WERI-Rb-1 (cell line): ENCODE measurements around the gene LOXL3.

ENCODE experiments used
- DNase-seq: peaks from one replicate; pipeline ENCODE4 v3.0.0-alpha.2; 2020
- H3K27ac ChIP-seq: fragments of 250-450 bp; sonication (Bioruptor Pico); 2 replicates; pipeline ENCODE4 v1.5.1; 2020; ENCODE audit warnings: mild to moderate bottlenecking, moderate library complexity
- H3K27me3 ChIP-seq: fragments of 250-450 bp; sonication (Bioruptor Pico); 2 replicates; pipeline ENCODE4 v1.5.1; 2021; ENCODE audit warnings: mild to moderate bottlenecking, low read depth, moderate library complexity; ENCODE audit not compliant: insufficient read depth, severe bottlenecking
- H3K36me3 ChIP-seq: fragments of 250-450 bp; sonication (Bioruptor Pico); 2 replicates; pipeline ENCODE4 v1.5.1; 2020; ENCODE audit warnings: mild to moderate bottlenecking, moderate library complexity
- H3K4me3 ChIP-seq: 2 replicates; pipeline ENCODE4 v1.5.1; 2011; ENCODE audit warnings: low read depth, mild to moderate bottlenecking, control low read depth, low read length
- H3K9me3 ChIP-seq: fragments of 250-450 bp; sonication (Bioruptor Pico); 2 replicates; pipeline ENCODE4 v1.5.1; 2021; ENCODE audit warnings: mild to moderate bottlenecking, moderate library complexity; ENCODE audit not compliant: severe bottlenecking
- TF ChIP-seq, protein P1 (sequence below): IDR thresholded peaks from 2 replicates; pipeline ENCODE4 v1.5.1; 2011; ENCODE audit warnings: low read depth, mild to moderate bottlenecking, control low read depth, inconsistent platforms, low read length

The LOXL3 gene

DNA sequence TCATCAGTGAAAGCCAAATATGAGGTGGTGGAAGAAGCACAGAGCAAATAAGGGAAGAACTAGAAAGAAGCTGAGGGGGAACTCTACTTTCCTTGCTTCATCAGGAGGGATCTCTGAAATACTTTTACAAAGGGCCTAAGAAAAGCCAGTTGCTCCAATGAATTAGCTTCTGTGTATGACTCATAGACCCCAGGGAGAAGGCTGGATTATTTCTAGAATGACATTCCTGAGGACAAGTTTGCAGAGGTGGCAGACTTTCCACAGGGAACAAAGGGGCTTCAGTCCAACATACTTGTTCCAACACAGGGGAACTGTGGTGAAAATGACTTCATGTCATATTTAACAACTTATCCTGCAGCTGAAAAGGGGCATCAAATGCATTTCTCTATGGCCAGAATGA lies 29.8 kb upstream of the LOXL3 start:
- H3K27me3 ChIP-seq = no peaks in the 10 kb centered on the region
- TF ChIP-seq, protein P1, sequence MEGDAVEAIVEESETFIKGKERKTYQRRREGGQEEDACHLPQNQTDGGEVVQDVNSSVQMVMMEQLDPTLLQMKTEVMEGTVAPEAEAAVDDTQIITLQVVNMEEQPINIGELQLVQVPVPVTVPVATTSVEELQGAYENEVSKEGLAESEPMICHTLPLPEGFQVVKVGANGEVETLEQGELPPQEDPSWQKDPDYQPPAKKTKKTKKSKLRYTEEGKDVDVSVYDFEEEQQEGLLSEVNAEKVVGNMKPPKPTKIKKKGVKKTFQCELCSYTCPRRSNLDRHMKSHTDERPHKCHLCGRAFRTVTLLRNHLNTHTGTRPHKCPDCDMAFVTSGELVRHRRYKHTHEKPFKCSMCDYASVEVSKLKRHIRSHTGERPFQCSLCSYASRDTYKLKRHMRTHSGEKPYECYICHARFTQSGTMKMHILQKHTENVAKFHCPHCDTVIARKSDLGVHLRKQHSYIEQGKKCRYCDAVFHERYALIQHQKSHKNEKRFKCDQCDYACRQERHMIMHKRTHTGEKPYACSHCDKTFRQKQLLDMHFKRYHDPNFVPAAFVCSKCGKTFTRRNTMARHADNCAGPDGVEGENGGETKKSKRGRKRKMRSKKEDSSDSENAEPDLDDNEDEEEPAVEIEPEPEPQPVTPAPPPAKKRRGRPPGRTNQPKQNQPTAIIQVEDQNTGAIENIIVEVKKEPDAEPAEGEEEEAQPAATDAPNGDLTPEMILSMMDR = no peak
- H3K27ac ChIP-seq = no peak overlapping the region
- H3K4me3 ChIP-seq = no peak overlapping the region
- DNase-seq = no peak
- H3K36me3 ChIP-seq = no peaks in the 10 kb centered on the region
- H3K9me3 ChIP-seq = no peaks in the 10 kb centered on the region

DNA sequence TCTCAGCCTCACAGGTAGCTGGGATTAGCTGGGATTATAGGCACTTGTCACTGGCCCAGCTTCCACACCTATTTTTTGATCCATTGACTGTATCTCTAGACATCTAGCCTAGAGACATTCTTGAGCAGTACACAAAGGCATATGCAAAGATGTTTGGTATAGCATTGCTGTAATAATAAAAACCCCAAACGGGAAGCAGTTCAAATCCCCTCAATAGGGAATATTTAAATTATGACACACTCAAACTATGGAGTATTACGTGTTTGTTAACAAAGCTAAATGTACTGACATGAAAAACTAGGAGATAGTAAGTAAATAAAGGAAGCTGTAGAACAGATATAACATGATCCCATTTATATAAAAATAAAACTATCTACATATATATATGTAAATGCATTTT lies 28.4 kb upstream of the LOXL3 start:
- Histone ChIP-seq H3K27me3 (no peaks in the 10 kb centered on the region), H3K4me3 (no peak overlapping the region), H3K9me3 (no peaks in the 10 kb centered on the region), H3K27ac (no peak overlapping the region), H3K36me3 (no peaks in the 10 kb centered on the region)
- TF ChIP-seq, protein P1 = no peak
- DNase-seq = no peak

DNA sequence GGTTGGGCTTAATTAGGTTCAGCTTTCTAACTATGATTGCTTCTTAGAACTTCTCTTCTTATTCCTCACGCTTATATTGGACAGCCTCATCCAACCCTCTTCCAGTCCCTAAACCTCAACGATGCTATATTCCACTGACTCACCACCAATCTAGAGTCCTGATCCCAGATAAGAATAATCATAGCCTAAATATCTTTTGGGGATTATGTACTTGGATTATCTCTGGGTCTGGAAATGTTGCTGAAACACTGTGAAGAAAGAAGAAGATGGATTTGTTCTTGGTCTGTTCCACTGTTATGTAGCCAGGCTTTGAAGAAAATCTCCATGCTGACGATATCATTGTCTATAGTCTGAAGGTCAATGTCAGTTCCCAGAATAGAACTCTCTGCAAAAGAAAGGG lies 27.7 kb upstream of the LOXL3 start:
- Histone ChIP-seq H3K4me3 (no peak overlapping the region), H3K9me3 (no peaks in the 10 kb centered on the region), H3K27me3 (no peaks in the 10 kb centered on the region), H3K27ac (no peak overlapping the region), H3K36me3 (no peaks in the 10 kb centered on the region)
- TF ChIP-seq, protein P1 = no peak
- no peak for DNase-seq

DNA sequence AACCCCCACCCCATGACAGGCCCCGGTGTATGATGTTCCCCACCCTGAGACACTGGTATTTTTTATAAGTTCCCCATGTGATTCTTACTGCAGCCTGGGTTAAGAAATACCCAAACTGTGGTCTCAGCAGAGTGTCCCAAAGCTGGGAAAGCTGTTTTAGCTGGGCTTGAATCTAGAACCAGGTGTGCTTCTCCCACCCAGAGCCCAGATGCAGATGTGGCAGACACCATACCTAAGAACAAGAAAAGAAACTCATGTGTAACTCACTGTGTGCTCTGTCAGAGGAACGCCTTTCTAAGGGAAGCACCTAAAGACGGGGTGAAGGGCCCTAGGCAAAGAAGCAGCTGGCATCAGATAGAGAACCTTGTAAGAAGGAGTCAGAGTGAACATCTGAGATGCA lies 24.7 kb upstream of the LOXL3 start:
- no peaks in the 10 kb centered on the region for H3K27me3 ChIP-seq
- TF ChIP-seq, protein P1 = no peak
- H3K9me3 ChIP-seq = no peaks in the 10 kb centered on the region
- no peak for DNase-seq
- H3K27ac ChIP-seq = no peak overlapping the region
- no peak overlapping the region for H3K4me3 ChIP-seq
- H3K36me3 ChIP-seq = no peaks in the 10 kb centered on the region

DNA sequence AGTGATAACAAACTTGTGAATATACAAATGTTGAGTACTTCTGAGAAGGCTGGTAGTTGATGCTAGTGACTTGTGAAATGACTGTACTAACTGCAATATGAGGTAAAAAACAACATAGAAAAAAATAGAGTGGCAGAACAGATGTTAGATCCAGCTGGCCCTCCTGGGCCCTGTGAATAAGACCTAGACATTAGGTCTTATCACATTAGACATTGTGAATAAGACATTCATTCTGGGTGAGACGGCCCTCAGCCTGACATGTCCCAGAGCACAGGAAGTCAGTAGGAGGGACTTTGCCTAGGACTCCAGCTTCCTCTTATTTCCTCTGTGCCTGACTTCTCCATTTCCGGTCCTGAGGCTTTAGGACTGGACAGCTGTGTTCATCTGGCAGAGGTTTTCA lies 23.7 kb upstream of the LOXL3 start:
- TF ChIP-seq, protein P1 = no peak
- Histone ChIP-seq H3K4me3 (no peak overlapping the region), H3K36me3 (no peaks in the 10 kb centered on the region), H3K9me3 (no peaks in the 10 kb centered on the region), H3K27me3 (no peaks in the 10 kb centered on the region), H3K27ac (no peak overlapping the region)
- DNase-seq = no peak

DNA sequence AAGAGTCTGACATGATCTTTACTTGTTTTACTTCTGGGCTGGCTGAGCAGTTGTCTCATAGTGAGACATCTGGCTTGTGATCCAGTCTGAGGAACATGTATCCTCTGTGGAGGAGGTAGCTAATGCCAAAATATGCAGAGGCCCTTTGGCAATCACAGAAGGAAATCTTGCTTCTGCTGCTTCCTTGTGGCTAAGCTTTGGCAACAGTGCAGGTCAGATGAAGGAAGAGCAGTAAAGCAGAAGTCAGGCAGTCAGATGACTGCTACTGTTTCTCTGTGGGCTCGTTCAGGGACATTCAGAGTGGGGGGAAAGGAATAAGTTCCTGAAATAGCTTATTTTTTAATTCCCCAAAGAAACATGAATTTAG lies 23.1 kb upstream of the LOXL3 start:
- Histone ChIP-seq H3K27ac (no peak overlapping the region), H3K27me3 (no peaks in the 10 kb centered on the region), H3K9me3 (no peaks in the 10 kb centered on the region), H3K36me3 (no peaks in the 10 kb centered on the region), H3K4me3 (no peak overlapping the region)
- TF ChIP-seq, protein P1 = no peak
- no peak for DNase-seq
